Loucy (cell line): ENCODE data around the gene TMEM52.

Experiments
- EZH2phosphoT487 ChIP-seq: fragments of 200-600 bp; IDR thresholded peaks from 2 replicates; pipeline ENCODE4 v1.6.1; 2018; ENCODE audit warnings: antibody characterized with exemption, mild to moderate bottlenecking, moderate library complexity, borderline replicate concordance
- TF ChIP-seq, protein P1 (sequence below): fragments of 200-600 bp; sonication (generic); conservative IDR thresholded peaks from 2 replicates; pipeline ENCODE4 v1.5.1; 2014; ENCODE audit warnings: mild to moderate bottlenecking, antibody characterized with exemption, low read length

DNA sequence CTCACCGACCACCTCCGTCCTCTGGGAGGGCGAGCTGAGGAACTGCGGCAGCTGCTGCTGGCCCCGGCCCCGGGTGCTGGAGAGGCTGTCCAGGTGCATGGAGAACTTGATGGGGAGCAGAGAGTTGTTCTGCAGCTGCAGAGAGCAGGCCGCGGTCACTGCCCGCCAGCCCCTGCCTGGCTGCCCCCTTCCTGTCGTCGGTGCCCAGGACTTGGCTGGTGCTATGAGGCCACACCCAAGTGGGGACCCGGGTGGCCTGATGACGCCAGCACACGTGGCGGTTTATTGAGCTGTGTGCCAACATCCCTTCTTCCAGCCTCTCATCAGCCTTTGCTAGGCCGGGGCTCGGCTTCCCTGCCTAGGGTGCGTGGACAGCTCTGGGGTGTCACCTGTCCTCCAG lies 5.3 kb upstream of the TMEM52 start:
- TF ChIP-seq, protein P1, sequence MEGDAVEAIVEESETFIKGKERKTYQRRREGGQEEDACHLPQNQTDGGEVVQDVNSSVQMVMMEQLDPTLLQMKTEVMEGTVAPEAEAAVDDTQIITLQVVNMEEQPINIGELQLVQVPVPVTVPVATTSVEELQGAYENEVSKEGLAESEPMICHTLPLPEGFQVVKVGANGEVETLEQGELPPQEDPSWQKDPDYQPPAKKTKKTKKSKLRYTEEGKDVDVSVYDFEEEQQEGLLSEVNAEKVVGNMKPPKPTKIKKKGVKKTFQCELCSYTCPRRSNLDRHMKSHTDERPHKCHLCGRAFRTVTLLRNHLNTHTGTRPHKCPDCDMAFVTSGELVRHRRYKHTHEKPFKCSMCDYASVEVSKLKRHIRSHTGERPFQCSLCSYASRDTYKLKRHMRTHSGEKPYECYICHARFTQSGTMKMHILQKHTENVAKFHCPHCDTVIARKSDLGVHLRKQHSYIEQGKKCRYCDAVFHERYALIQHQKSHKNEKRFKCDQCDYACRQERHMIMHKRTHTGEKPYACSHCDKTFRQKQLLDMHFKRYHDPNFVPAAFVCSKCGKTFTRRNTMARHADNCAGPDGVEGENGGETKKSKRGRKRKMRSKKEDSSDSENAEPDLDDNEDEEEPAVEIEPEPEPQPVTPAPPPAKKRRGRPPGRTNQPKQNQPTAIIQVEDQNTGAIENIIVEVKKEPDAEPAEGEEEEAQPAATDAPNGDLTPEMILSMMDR, result no peak
- TF ChIP-seq EZH2phosphoT487, result no peak
